BLaER1 treated with 17β-estradiol and CSF1 and Interleukin-3, amounts not matched to agents 10 nM and 100 nM (cell line): Measurements from ENCODE around the gene PCYT2.
A peak's percentile ranks its signal among the peaks of the same experiment; 100 is the strongest.

Source experiments
- H3K27ac ChIP-seq, 11 experiments: shearing (Covaris generic); formaldehyde crosslinking; 2 replicates each; pipeline ENCODE4 v1.8.1; 2022
- H3K27me3 ChIP-seq, 11 experiments: shearing (Covaris generic); formaldehyde crosslinking; 2 replicates each; pipeline ENCODE4 v1.8.1; 2022
- H3K36me3 ChIP-seq, 11 experiments: shearing (Covaris generic); formaldehyde crosslinking; 2 replicates each; pipeline ENCODE4 v1.8.1; 2022
- H3K4me1 ChIP-seq, 10 experiments: shearing (Covaris generic); formaldehyde crosslinking; 2 replicates each; pipeline ENCODE4 v1.8.1; 2022
- H3K4me2 ChIP-seq, 11 experiments: shearing (Covaris generic); formaldehyde crosslinking; 2 replicates each; pipeline ENCODE4 v1.8.1; 2022
- H3K4me3 ChIP-seq, 10 experiments: shearing (Covaris generic); formaldehyde crosslinking; 2 replicates each; pipeline ENCODE4 v1.8.1; 2022
- H3K9ac ChIP-seq, 11 experiments: shearing (Covaris generic); formaldehyde crosslinking; 2 replicates each; pipeline ENCODE4 v1.8.1; 2022
- H3K9me3 ChIP-seq, 11 experiments: shearing (Covaris generic); formaldehyde crosslinking; replicated peaks in 1 of 11; 2 replicates each; pipeline ENCODE4 v1.8.1; 2022
- H4K20me1 ChIP-seq, 11 experiments: shearing (Covaris generic); formaldehyde crosslinking; 2 replicates each; pipeline ENCODE4 v1.8.1; 2022
- Cebpa-rat ChIP-seq, 11 experiments: shearing (Covaris generic); IDR thresholded peaks; 2 replicates each; pipeline ENCODE4 v1.8.1; 2022

Gene PCYT2

GRCh38 chr17:81908793-81909192, 2.4 kb downstream of the PCYT2 start:
- peaks cover 20 to 67% (median 49%) of the 10 kb centered on the region in 10 experiments for H3K4me1 ChIP-seq
- TF ChIP-seq Cebpa-rat (IDR thresholded peaks at IDR 0.05): no peak
- no peak overlapping the region for H3K4me3 ChIP-seq
- no peak overlapping the region for H3K27ac ChIP-seq
- H3K4me2 ChIP-seq: peak overlapping the region in 3 of 11 experiments; percentile 15 to 100 (median 100); a peak in 4 of 22 replicates
- peaks cover 26 to 95% (median 79%) of the 10 kb centered on the region in 11 experiments; a peak in 21 of 22 replicates for H4K20me1 ChIP-seq
- peaks cover 2 to 11% (median 8%) of the 10 kb centered on the region in 11 experiments; a peak in 21 of 22 replicates for H3K27me3 ChIP-seq
- peaks cover 42 to 81% (median 61%) of the 10 kb centered on the region in 11 experiments for H3K36me3 ChIP-seq
- no peaks in the 10 kb centered on the region for H3K9me3 ChIP-seq
- peak overlapping the region in 2 of 11 experiments; percentile 10 to 85; a peak in 2 of 22 replicates for H3K9ac ChIP-seq

DNA sequence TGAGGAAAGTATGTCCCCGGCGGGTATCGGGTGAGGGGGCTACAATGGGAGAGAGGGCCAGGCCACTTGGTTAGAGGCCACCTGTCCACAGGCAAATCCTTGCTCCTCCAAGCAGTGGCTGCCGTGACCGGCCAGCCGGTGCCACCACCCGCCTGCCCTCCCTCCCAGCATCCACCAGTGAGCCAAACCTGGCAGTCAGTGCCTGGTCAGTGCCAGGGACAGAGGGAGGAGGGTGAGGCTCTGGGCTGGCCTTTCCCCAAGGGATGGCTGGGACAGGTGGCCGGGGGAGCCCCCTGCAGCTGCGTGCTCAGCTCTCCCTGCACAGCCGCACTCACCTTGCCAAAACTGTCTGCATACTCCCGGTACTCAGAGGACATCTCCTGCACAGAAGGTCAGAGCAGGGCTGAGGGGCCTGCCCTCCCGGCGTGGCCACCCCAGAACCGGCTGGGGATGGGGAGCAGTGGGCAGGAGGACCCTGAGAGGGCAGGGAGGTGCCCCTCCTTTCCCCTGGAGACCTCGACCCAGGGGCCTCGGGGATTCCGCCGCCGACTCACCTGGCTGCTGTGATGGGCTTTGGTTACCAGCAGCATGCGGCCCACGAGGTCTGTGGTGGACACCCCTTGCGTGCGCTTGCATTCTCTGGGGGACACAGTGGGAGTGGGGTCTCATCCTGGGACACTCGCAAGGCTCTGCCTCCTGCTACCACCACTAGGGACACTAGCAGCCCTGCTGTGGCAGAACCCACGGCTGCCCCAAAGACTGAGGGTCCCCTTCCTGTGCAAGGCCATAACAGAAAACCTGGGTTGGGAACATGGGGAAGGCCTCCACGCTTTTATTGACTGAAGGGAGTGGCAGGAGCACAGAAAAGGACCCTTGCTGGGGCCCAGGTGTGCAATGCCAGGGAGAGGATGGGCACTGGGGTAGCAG, 3.7 kb downstream of the PCYT2 start:
- no peak overlapping the region for H3K27ac ChIP-seq
- peaks cover 37 to 79% (median 58%) of the 10 kb centered on the region in 11 experiments for H3K36me3 ChIP-seq
- peaks cover 25 to 71% (median 54%) of the 10 kb centered on the region in 10 experiments for H3K4me1 ChIP-seq
- H3K9ac ChIP-seq: peak overlapping the region in 1 of 11 experiments; percentile 9; a peak in 1 of 22 replicates
- TF ChIP-seq Cebpa-rat (IDR thresholded peaks at IDR 0.05): no peak
- H3K4me2 ChIP-seq: peak overlapping the region in 4 of 11 experiments; percentile 9 to 28 (median 16); a peak in 5 of 22 replicates
- H4K20me1 ChIP-seq: peaks cover 13 to 95% (median 80%) of the 10 kb centered on the region in 11 experiments; a peak in 21 of 22 replicates
- peaks cover 15 to 24% (median 21%) of the 10 kb centered on the region in 11 experiments for H3K27me3 ChIP-seq
- H3K9me3 ChIP-seq: no peaks in the 10 kb centered on the region
- H3K4me3 ChIP-seq: no peak overlapping the region

DNA sequence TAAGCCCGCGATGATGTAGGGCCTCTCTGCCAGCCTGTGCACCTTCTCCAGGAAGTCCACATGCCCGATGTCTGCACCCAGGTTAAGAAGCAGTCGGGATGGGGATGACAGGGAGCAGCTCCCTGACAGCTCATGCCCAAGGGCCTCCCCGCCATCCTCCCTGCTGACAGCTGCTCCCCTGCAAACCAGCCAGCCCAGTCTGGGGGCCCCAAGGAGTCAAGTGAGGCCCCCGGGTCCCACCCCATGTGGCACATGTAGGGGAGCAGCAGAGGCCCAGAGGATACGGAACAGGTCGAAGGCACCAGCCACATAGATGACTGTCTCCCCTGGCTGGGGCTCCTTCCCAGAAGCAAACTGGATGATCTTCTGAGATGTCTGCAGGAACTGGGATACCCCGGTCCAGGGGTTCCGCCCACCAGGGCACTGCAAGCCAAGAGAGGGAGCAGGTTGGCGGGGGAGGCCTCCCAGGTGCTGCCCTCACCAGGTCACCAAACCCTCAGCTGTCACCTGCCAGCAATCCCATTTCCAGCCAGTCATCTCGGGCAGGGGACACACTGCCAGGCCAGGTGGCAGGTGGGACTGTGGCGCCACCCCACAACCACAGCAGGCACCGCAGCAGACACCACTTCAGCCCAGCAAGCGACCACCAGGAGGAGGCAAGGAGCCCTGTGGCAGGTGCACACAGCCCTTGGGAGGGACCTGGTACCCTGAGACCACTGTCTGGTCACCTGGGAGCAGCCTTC, 4.6 kb downstream of the PCYT2 start:
- TF ChIP-seq Cebpa-rat (IDR thresholded peaks at IDR 0.05): no peak
- H3K4me2 ChIP-seq: 0 out of 22 replicates have a peak overlapping the region, but pooled peaks of 1 of the 11 experiments have one; percentile 21
- peaks cover 5 to 95% (median 80%) of the 10 kb centered on the region in 11 experiments; a peak in 21 of 22 replicates for H4K20me1 ChIP-seq
- H3K4me1 ChIP-seq: peaks cover 30 to 68% (median 52%) of the 10 kb centered on the region in 10 experiments
- H3K36me3 ChIP-seq: peaks cover 29 to 70% (median 51%) of the 10 kb centered on the region in 11 experiments; a peak in 21 of 22 replicates
- H3K9ac ChIP-seq: no peak overlapping the region
- H3K27ac ChIP-seq: no peak overlapping the region
- H3K27me3 ChIP-seq: peaks cover 24 to 33% (median 29%) of the 10 kb centered on the region in 11 experiments
- H3K4me3 ChIP-seq: no peak overlapping the region
- H3K9me3 ChIP-seq: no peaks in the 10 kb centered on the region

GRCh38 chr17:81905993-81906392, 5.2 kb downstream of the PCYT2 start:
- H3K36me3 ChIP-seq: peaks cover 29 to 75% (median 56%) of the 10 kb centered on the region in 11 experiments; a peak in 21 of 22 replicates
- TF ChIP-seq Cebpa-rat (IDR thresholded peaks at IDR 0.05): no peak
- no peak overlapping the region for H3K9ac ChIP-seq

GRCh38 chr17:81905424-81905875, 5.7 kb downstream of the PCYT2 start:
- H3K9ac ChIP-seq: no peak overlapping the region; a peak in 2 of 22 replicates
- no peak for TF ChIP-seq Cebpa-rat (IDR thresholded peaks at IDR 0.05)
- H3K27me3 ChIP-seq: peaks cover 36 to 45% (median 41%) of the 10 kb centered on the region in 11 experiments
- no peaks in the 10 kb centered on the region for H3K9me3 ChIP-seq
- H3K36me3 ChIP-seq: peaks cover 32 to 81% (median 61%) of the 10 kb centered on the region in 11 experiments
- no peak overlapping the region for H3K4me3 ChIP-seq
- peaks cover 29 to 63% (median 47%) of the 10 kb centered on the region in 10 experiments for H3K4me1 ChIP-seq
- peak overlapping the region; percentile 15 to 72 (median 64); a peak in 20 of 22 replicates for H3K4me2 ChIP-seq
- peaks cover 7 to 100% (median 87%) of the 10 kb centered on the region in 11 experiments; a peak in 20 of 22 replicates for H4K20me1 ChIP-seq
- no peak overlapping the region for H3K27ac ChIP-seq

More at GRCh38 chr17:81905993-81906392, 5.2 kb downstream of the PCYT2 start:
- Histone ChIP-seq H3K4me3 (no peak overlapping the region), H4K20me1 (peaks cover 4 to 100% (median 85%) of the 10 kb centered on the region in 11 experiments; a peak in 20 of 22 replicates), H3K27me3 (peaks cover 30 to 39% (median 36%) of the 10 kb centered on the region in 11 experiments), H3K27ac (no peak overlapping the region), H3K9me3 (no peaks in the 10 kb centered on the region), H3K4me2 (no peak overlapping the region), H3K4me1 (peaks cover 30 to 66% (median 51%) of the 10 kb centered on the region in 10 experiments)

DNA sequence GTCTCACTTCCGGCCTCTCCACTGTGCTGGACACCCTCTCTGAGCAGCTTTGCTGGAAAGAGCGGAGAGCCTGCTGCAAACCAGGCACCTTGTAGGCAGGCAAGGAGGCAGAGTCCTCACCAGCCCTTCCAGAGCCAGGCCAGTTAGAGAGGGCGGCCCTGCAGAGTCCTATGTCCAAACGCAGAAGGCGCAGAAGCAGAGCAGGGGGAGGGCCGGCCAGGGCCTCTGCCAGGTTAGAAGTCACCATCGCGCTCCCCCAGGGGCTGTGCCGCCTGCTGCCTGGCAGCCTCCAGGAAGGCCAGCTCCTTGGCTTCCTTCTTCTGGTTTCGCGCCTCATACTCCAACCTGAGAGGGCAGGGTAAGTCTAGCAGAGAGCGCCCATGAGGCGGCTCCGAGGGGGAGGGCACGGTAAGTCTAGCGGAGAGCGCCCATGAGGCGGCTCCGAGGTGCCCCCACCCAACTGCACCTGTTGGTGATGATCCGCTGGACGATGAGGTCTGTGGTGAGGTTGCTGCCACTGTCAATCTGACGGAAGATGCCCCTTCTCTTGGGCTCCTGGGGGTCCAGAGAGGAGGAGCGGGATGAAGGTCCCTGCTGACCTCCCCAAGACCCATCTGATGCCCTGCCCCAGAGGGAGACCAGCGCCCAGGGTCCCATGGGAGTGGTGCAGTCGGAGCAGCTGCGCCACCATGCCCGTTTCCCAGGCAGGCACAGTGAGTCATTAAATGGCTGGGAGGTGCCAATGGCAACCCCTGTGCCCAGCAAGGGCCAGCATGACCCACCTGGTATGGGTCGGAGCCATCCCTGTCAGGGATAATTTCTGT, 6.4 kb downstream of the PCYT2 start:
- H3K9me3 ChIP-seq: no peaks in the 10 kb centered on the region
- H4K20me1 ChIP-seq: peaks cover 14 to 100% (median 87%) of the 10 kb centered on the region in 11 experiments; a peak in 21 of 22 replicates
- peaks cover 40 to 50% (median 46%) of the 10 kb centered on the region in 11 experiments for H3K27me3 ChIP-seq
- peak overlapping the region; percentile 15 to 72 (median 64); a peak in 20 of 22 replicates for H3K4me2 ChIP-seq
- TF ChIP-seq Cebpa-rat (IDR thresholded peaks at IDR 0.05): no peak
- H3K27ac ChIP-seq: no peak overlapping the region
- peak overlapping the region in 2 of 11 experiments; percentile 4 to 41; a peak in 3 of 22 replicates for H3K9ac ChIP-seq
- H3K36me3 ChIP-seq: peaks cover 39 to 87% (median 68%) of the 10 kb centered on the region in 11 experiments
- peaks cover 22 to 56% (median 41%) of the 10 kb centered on the region in 10 experiments; a peak in 19 of 20 replicates for H3K4me1 ChIP-seq
- no peak overlapping the region for H3K4me3 ChIP-seq

DNA sequence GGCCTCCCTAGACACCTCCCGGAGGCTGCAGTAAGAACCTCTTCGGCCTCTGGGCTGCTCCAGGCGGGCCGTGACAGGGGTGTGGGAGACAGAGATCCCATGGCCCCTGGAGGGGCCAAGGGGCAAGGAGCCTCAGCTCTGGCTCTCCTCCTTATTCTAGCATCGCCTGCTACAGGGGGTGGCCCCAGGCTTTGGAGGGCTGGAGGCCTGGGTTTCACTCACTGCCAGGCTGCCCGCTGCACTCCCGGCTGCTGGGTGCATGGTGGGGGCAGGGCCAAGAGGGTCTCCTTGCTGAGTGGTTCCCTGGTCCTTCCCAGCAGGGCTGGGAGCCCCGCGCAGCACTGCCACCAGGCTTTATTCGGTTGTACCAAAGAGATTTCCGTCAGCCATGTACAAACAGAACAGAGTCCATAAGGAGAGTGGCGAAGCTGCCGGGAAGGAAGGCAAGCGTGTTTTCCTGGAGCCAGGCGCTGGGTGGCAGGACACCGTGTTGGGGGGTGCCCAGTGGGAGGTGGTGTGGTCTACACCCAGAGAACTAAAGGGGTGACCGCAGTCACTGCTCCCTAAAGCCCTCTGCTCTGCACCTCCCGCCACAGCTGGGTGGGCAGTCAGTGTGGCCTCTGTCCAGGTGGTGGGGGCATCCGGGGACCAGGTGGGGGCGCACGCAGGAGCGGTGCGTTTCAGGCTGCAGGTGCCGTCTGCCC, 7.2 kb downstream of the PCYT2 start:
- Histone ChIP-seq H3K27ac (no peak overlapping the region), H3K9me3 (no peaks in the 10 kb centered on the region), H3K4me2 (peak overlapping the region in 9 of 11 experiments; percentile 58 to 72 (median 67); a peak in 17 of 22 replicates), H3K36me3 (peaks cover 46 to 88% (median 70%) of the 10 kb centered on the region in 11 experiments), H3K4me1 (peaks cover 19 to 48% (median 33%) of the 10 kb centered on the region in 10 experiments; a peak in 19 of 20 replicates), H3K9ac (no peak overlapping the region; a peak in 2 of 22 replicates), H3K4me3 (no peak overlapping the region), H3K27me3 (peaks cover 40 to 52% (median 47%) of the 10 kb centered on the region in 11 experiments), H4K20me1 (peaks cover 18 to 100% (median 87%) of the 10 kb centered on the region in 11 experiments; a peak in 21 of 22 replicates)
- no peak for TF ChIP-seq Cebpa-rat (IDR thresholded peaks at IDR 0.05)
